CD4-positive, alpha-beta T cell treated with Interleukin-4 for 1 hour (primary cell): ENCODE measurements around the gene CDKN2D.

Experiments
- DNase-seq, 2 donors: peaks; one replicate each; pipeline ENCODE4 v3.0.0-alpha.2; 2020 to 2022

The CDKN2D gene

DNA sequence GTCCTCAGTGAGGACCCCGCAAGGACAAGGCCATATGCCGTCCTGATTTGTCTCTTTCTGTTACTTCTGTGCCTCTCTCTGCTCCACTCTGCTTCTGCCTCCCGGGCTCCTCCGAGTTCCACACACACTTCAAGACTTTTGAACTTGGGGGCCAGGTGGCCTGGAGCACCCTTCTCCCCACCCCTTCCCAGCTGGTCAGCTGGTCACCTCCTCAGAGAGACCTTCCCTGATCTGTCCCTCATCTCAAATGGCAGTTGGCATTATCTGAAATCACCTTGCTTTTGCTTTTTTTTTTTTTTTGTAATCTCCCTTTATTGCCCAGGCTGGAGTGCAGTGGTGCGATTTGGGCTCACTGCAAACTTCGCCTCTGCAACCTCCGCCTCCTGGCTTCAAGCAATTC lies 49.4 kb downstream of the CDKN2D start:
- DNase-seq = no peak

GRCh38 chr19:10518444-10519361 lies 50.1 kb downstream of the CDKN2D start:
- DNase-seq = peak; percentile 43 to 46

DNA sequence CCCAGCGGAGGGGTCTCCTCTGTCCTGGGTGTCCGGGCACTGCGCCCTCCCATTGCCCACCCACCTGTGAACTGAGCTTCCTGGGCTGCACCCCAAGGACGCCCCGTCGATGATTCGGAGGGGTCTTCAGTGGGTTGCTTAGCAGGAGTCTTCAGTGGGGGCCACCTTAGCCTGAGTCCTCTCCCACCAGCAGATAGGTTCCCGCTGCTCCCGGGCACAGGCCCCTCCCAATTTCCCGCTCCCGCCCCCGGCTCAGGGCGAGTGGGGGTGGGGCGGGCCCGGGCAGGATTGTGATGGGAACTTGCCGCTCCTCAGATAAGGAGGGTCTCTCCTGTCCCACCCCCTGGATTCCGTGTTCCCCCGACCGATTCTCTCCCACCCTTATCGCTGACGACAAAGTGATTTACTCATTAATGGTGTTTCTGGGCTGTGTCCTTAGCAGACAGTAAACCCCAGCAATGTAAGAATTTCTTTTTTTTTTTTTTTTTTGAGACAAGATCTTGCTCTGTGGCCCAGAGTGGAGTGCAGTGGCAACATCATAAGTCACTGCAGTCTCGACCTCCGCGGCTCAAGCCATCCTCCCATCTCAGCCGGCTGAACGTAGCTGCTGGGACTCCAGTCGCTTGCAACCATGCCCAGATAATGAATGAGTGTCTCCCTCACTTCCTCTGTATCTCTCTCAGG lies 50.9 kb downstream of the CDKN2D start:
- peak; percentile 23 to 30 for DNase-seq

DNA sequence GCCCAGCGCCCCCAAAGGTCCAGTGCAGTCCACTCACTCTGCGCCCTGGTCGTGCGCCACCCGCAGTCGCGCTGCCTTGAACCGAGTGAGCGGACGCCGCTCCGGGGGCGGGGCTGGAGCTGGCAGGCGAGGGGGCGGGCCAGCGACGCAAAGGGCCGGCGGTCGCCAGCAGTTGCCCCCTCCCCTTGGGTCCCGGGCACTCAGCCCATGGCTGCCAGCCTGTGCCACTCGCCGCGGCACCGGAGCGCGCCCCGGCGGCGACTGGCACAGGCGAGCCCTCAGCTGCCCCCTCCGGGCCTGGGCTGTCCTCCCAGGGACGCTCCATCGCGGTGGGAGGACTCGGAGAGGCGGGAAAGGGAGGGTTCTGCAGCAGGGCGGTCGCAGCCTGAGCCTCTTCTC lies 51.4 kb downstream of the CDKN2D start, which contains the start of gene S1PR5:
Gene S1PR5, minus strand, starts transcription at position 87 of the 399 bp plus-strand sequence. CDS start 2,436 bp downstream, outside the sequence.
- DNase-seq = peak; percentile 16 to 35

- peak in 1 of 2 donors; percentile 26 for DNase-seq
Measured at GRCh38 chr19:10516671-10517286, 52.0 kb downstream of the CDKN2D start.
